Activated gamma-delta T cell treated with anti-CD3 and anti-CD28 coated beads, Interleukin-2, amount 50 U/mL, for 16 hours (primary cell): ENCODE data around the gene NLRC3.
A peak's percentile ranks its signal among the peaks of the same experiment; 100 is the strongest.
"Not testable (repeated sequence)": the region's sequence is repeated elsewhere in the genome, so short reads cannot be mapped to it uniquely, and the experiment has no call there.

Experiments used
- DNase-seq: peaks from one replicate; pipeline ENCODE4 v3.0.0-alpha.2; 2020; ENCODE audit warnings: low read depth

Gene NLRC3, protein sequence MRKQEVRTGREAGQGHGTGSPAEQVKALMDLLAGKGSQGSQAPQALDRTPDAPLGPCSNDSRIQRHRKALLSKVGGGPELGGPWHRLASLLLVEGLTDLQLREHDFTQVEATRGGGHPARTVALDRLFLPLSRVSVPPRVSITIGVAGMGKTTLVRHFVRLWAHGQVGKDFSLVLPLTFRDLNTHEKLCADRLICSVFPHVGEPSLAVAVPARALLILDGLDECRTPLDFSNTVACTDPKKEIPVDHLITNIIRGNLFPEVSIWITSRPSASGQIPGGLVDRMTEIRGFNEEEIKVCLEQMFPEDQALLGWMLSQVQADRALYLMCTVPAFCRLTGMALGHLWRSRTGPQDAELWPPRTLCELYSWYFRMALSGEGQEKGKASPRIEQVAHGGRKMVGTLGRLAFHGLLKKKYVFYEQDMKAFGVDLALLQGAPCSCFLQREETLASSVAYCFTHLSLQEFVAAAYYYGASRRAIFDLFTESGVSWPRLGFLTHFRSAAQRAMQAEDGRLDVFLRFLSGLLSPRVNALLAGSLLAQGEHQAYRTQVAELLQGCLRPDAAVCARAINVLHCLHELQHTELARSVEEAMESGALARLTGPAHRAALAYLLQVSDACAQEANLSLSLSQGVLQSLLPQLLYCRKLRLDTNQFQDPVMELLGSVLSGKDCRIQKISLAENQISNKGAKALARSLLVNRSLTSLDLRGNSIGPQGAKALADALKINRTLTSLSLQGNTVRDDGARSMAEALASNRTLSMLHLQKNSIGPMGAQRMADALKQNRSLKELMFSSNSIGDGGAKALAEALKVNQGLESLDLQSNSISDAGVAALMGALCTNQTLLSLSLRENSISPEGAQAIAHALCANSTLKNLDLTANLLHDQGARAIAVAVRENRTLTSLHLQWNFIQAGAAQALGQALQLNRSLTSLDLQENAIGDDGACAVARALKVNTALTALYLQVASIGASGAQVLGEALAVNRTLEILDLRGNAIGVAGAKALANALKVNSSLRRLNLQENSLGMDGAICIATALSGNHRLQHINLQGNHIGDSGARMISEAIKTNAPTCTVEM

DNA sequence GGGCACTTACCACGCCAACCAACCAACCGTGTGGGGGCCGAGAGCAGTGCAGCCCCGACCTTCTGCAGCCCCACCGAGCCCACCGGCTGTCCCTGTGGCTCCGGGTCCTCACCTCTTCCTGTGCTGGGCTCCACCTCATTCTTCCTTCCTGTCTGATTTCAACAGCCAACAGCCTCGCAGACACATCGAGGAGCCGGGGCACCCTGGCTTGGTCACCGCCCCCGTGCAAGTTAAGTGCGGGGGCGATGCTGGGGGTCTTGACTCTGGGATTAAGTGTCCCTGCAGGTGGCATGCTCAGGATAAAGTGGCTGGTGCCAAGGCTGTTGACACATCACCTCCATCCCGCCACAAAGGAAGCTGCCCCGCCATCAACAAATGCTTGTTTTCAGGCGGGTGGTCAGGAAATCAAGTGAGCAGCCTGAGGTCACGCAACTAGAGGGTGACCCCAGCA, at the start of gene NLRC3:
NLRC3 (minus strand) TSS at position 102 of the 451 bp plus-strand sequence. CDS start 12,367 bp downstream, outside the sequence.
- peak; percentile 34 for DNase-seq

DNA sequence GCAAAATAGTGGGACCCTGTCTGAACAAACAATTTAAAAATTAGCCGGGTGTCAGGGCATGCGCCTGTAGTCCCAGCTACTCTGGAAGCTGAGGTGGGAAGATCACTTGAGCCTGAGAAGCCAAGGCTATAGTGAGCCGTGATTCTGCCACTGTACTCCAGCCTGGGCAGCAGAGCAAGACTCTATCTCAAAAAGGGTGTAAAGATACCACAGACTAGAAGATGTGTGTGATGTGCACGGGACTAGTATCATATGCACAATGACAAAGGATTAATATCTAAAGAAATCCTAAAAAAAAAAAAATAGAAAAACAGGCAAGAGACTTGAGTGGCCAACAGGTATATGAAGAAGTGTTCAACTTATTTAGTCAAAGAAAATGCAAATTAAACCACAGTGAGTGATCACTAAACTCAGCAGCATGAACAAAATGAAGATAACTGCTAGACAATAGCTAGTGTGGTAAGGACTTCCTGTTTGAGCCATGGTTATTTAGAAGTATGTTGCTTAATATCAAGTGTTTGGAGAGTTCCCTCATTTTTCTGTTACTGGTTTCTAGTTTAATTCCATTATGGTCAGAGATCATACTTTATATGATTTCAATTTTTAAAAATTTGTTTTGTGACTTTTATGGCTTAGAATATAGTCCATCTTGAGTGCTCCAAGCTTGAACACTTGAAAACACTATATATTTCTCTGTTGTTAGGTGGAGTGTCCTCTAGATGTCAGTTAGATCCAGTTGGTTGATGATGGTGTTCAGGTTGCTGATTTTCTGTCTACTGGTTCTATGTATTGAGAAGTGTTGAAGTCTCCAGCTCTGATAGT, 48.9 kb upstream of the NLRC3 start:
- DNase-seq = no peak

DNA sequence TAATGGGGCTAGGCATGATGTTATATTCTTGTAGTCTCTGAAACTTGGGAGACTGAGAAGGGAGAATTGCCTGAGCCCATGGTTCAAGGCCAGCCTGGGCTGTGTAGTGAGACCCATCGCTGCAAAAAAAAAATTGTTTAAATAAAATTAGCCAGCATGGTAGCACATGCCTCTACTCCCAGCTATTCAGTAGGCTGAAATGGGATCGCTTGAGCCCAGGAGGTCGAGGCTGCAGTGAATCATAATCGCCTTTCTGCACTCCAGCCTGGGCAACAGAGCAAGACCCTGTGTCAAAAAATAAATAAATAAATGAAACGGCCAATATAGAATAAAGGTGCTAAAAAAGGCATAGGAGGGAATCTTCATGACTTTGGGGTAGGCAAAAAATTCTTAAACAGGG, 48.1 kb upstream of the NLRC3 start:
- DNase-seq = no peak

DNA sequence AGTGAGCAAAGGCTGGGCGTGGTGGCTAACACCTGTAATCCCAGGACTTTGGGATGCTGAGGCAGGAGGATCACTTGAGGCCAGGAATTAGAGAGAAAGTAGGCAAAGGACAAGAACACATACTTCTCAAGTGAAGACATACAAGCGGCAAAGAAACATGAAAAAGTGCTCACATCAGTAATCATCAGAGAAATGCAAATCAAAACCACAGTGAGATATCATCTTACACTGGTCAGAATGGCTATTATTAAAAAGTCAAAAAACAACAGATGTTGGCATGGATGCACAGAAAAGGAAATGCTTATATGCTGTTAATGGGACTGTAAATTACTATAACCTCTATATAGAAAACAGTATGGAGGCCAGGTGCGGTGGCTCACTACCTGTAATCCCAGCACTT, 46.4 kb upstream of the NLRC3 start:
- DNase-seq = no peak

DNA sequence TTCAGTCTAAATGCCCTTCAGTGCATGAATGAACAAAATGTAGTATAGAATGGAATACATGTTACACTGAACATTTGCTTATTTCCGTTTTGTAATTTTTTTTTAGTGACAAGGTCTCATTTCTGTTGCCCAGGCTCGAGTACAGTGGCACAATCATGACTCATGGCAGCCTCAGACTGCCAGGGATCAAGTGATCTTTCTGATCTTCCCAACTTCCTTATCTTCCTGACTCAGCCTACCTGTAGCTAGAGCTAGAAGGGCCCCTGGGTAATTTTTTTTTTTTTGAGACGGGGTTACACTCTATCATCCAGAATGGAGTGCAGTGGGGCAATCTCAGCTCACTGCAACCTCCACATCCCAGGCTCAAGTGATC, 41.6 kb upstream of the NLRC3 start:
- DNase-seq = no peak

DNA sequence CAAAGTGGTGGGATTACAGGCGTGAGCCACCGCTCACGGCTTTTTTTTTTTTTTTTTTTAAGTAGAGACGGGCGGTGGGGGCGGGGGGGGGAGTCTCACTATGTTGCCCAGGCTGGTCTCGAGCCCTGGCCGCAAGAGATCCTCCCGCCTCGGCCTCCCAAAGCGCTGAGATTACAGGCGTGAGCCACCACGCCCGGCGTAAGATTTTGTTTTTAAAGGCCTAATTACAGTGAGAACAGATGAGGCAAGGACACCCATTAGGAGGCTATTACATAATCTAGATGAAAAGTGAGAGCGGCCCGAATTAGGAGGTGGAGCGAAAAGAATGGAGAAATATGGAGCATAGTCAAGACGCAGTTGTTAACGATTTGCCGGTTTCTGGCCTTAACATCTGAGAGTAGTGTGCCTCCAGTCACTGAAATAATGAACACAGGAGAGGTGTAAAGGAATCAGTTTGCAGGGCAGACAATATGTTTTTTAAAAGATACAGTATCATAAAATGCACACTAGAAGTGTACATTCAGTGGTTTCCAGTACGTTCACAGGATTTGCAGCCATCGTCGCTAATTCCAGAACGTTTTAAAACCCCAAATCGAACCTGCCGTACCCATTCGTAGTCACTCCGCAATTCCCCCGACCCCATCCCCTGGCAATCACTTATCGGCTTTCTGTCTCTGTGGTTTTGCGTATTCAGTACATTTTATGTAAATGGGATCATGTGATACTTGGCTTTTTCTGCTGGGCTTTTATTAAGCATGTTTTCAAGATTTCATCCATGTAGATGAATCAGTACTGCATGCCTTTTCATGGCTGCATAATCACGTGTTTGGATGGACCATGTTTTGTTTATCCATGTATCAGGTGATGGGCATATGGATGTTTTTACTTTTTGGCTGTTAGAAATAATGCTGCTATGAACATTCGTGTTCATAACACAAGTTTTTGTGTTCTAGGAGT, 35.6 kb upstream of the NLRC3 start:
- no peak for DNase-seq

DNA sequence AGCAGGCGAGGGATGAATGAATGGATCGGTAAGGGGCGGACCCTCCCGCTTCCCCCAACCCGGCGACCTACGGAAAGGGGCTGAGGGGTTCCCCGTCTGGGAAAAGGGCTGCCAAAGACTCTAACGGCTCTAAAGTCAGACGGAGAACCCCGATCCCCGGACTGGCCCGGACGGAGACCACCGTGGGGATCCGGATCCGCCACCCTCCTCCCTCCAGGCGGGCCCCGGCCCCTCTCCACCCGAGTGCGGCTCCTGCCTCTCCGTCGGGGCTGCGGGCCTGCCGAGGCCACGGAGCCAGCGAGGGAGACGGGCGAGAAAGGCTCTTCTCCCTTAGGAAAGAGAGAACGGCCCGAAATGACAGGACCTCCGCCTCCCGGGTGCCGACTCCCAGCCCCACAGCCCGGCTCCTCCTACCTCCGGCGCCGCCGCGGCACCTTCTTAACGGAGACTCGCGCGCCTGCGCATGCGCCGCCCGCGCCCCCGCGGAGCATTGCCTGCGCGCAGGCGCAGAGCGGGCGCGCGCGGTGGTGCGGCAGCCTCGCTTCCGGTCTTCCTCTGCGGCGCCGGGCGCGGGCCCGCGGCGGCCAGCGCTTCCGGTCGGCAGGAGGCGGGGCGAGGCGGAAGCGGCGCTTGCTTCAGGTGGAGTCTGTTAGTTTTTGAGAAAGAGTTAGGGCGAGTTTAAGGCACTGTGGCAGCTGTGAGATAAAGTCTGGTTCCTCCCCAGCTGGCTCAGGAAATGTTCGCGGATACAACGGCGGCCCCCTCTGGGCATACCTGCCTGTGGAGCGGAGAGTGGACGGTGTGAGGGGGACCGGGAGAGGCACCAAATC, 34.2 kb upstream of the NLRC3 start, which contains the start of gene SLX4:
SLX4 (minus strand) TSS at position 461 of the 830 bp plus-strand sequence. CDS start 2,642 bp downstream, outside the sequence.
- peak; percentile 83 for DNase-seq

DNA sequence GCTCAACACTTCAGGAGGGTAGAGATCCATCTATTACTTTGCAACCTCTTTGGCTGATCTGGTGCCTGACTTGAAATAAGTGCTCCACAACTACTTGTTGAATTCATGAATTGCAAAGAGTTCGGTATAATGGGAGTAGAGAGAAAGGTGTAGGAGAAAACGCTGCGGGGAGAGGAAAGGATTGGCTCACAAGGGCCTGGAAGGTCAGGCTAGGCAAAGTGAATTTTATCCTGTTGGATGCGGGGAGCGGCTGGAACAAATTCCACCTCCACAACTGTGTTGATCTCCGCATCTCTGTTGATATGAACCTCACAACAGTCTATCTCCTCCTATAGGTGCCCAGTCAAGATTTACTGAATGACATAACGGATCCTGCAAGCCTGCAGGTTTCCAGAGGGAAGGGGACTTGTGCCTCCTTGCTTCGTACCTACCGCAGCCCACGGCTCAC, 33.5 kb upstream of the NLRC3 start:
- no peak for DNase-seq

DNA sequence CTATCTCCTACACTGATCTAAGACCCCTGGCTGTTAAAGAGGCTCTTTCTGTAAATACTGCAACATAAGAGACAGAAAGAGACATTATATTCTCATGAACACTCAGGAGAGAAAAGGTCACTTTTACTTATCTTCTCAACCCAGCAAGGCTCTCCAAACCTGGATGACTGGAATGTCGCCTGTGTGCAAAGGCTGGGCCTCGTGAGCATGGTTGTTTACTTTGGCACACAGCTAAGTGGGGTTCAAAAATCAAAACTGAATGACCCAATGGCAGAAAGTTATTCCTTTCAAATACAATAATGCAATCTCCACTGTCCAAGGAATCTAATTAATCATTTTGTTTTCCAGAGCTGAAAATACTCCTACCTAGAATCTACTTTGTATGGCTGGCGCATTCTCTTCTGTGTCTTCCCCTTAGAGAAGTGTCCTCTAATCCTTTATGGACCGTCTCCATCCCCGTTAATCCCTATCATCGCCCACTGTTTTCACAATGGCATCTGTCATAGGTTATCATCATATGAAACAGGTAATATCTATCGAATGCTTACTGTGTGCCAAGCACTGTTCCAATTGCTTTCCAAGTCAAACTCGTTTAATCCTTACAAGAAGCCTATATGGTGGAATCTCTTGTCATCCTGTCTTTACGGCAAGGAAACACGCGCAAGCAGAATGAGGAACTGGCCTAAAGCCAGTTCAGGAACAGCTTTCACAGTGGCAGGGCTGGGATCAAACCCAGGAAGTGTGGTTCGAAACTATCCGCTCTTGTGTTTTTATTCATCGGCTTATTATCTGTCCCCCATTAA, 32.9 kb upstream of the NLRC3 start:
- no peak for DNase-seq

DNA sequence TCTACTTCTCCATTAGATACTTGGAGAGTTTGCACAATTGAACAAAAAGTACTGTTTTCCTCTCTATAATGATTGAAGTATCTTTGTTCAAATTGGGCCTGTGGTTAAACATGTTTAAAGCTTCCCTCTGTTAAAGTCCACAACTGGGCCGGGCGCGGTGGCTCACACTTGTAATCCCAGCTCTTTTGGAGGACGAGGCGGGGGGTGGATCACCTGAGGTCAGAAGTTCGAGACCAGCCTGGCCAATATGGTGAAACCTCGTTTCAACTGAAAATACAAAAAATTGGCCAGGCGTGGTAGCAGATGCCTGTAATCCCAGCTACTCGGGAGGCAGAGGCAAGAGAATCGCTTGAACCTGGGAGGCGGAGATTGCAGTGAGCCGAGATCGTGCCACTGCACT, 31.8 kb upstream of the NLRC3 start:
- not testable (repeated sequence) for DNase-seq

DNA sequence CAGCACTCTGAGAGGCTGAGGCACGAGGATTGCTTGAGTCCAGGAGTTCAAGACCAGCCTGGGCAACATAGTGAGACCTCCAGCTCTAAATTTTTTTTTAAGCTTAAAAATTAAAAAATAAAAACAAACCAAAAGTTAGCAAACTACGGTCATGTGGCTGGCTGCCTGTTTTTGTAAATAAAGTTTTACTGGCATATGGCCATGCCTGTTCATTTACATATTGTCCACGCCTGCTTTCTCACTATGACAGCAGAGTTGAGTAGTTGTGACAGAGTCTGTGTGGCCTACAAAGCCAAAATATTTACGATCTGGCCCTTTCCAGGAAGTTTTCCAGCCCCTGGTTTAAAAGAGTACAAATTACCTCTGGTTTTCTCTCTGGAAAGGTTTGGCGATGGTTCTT, 30.9 kb upstream of the NLRC3 start:
- no peak for DNase-seq

DNA sequence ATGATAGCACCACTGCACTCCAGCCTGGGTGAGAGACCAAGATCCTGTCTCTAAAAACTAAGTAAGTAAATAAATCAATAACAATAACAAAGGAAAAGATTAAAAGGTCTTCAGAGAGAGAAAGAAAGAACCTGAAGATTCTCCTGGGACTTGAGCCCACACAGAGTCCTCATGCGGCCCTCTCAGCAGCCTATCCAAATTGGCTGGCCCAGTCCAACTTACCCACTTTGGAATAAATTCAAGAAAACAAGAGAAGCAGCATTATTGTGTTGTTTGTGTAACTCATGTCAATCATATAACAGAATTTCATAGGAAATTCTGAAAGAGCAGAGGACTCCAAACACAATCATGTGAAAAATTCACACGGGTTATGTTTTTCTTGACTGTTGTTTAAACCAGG, 30.4 kb upstream of the NLRC3 start:
- DNase-seq = no peak

DNA sequence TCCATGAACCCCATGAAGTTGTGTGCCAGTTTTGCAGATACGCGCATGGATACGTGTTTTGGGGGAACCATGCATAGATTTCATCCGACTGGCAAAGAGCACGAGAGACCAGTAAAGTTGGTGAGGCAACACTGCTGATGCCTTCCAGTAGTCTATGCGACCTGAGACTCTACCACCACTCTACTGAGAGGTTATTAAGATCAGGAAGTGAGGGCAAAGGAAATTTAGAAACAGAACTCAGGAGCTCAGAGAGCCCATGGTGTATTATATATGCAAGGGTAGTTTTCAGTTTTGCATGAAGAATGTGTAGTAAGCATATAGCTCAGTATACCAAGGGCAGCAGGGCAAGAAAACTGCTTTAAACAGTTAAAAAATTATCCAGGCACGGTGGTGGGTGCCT, 30.0 kb upstream of the NLRC3 start:
- no peak for DNase-seq

DNA sequence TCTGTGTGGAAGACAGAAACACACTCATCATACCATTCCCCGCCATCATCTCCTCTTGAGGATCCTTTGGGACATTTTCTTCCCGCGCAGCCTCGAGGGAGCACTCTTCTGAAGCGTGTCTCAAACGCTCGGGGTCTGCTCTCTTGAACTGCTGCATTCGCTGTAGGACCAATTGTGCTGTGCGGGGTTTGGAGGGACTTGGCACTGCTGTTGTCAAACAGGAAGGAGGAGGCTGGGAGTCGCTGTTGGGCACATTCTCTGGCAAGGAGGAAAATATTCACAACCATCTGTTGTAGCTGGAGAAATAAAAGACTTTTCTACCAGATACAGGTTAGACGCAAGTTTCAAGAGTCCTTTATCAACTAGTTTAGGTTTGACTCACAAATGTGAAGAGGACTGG, 29.2 kb upstream of the NLRC3 start:
- no peak for DNase-seq

DNA sequence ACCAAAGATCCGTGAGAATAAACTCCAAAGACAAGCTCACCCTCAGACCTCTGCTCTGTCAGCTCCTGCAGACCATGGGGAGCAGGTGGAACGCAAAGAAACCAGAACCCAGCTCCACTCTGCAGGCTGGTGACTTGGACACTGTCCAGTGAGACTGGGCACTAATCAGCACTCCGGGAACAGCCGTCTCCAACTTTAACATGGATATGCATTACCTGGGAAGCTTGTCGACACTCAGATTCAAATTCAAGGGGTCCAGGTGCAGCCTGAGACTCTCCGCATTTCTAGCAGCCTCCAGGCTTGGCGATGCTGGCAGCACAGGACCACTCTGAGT, 25.1 kb upstream of the NLRC3 start:
- no peak for DNase-seq

DNA sequence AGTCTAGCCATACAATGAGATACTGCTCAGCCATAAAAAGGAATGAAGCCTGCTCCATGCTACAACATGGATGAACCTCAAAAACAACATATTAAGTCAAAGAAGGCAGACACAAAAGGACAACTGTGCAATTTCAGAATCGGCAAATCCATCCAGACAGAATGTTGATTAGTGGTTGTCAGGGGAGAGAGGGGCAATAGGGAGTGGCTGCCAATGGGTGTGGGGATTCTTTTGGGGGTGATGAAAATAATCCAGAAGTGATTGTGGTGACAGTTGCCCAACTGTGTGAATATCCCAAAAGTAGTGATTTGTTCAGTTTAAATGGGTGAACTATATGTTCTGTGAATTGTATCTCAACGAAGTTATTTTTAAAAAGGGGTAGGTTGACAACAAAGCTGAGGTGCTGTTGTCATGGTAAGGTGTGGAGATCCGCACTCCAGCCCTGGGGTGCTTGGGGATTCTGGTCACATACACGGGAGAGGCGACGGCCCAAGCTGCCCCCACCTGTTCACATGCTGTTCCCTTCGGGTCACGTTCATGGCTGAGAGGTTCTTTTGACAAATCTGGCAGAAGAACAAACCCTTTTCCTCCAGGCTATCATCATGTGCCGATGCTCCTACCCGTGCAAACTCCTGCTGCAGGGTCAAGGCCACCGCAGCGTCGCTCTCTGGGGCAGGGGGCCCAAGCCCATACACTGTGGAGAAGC, 24.6 kb upstream of the NLRC3 start:
- DNase-seq = no peak

DNA sequence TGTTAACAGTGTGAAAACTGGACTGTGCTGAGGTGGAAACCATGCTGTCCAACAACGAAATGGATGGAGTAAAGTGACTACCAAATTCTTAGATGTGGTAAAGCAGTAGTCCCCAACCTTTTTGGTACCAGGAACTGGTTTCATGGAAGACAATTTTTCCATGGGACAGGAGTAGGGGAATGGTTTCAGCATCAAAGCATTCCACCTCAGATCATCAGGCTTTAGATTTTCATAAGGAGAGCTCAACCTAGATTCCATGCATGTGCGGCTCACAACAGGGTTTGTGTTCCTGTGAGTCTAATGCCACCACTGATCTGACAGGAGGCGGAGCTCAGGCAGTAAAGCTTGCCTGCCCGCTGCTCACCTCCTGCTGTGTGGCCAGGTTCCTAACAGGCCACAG, 22.7 kb upstream of the NLRC3 start:
- DNase-seq = no peak

DNA sequence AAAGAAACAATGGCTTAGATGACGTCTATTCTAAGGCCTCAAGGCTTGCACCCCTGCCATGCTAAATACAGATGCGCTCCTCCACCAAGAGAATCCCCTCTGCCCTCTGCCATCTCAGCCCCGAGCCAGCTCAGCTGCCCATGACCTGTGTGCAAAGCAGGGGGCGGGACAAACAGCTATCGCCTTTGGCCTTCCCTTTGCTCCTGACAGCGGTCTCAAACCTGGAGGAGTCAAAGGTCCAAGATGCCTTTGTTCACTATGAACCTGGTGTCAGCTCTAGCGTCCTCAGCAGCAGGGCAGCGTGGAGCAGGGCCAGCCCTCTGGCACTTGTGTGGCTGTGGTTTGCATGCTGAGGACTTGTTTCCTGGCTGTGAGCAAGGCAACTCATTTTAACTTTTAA, 21.9 kb upstream of the NLRC3 start:
- no peak for DNase-seq
